Measurements from ENCODE around the gene MTMR10.

GRCh38 chr15:30901889-30902288 is 89.5 kb downstream of the MTMR10 start:
- no peak for TF ChIP-seq CTCF (IDR thresholded peaks at IDR 0.05)
- no peak for TF ChIP-seq POLR2AphosphoS5 (IDR thresholded peaks at IDR 0.05)
- no peak for TF ChIP-seq POLR2A (IDR thresholded peaks at IDR 0.05)

All from sigmoid colon (tissue), 4 donors.